Effector memory CD8-positive, alpha-beta T cell (primary cell): ENCODE measurements around the gene MTAP.
A peak's percentile ranks its signal among the peaks of the same experiment; 100 is the strongest.
"Not testable (repeated sequence)": the region's sequence is repeated elsewhere in the genome, so short reads cannot be mapped to it uniquely, and the experiment has no call there.

ENCODE experiments used
- ATAC-seq: fragments of 150-1000 bp; cut with Tn5 transposase; replicated peaks from 2 replicates; pipeline ENCODE4 v1.10.0; 2021; ENCODE audit warnings: mild to moderate bottlenecking, moderate library complexity
- DNase-seq, 3 experiments: peaks; one replicate each; pipeline ENCODE4 v3.0.0; 2021
- H3K27ac Mint-ChIP-seq, 2 donors: one replicate each; pipeline ENCODE4 v1.8.0; 2022; ENCODE audit warnings: mild to moderate bottlenecking in 2 of 2, mixed read lengths in 2 of 2, moderate library complexity in 2 of 2
- H3K27me3 Mint-ChIP-seq, 2 donors: one replicate each; pipeline ENCODE4 v1.8.0; 2022; ENCODE audit warnings: mixed read lengths in 2 of 2
- H3K36me3 Mint-ChIP-seq: one replicate; pipeline ENCODE4 v1.8.0; 2022; ENCODE audit warnings: mild to moderate bottlenecking, moderate library complexity, mixed read lengths; ENCODE audit not compliant: insufficient read depth
- H3K4me1 Mint-ChIP-seq, 2 donors: one replicate each; pipeline ENCODE4 v1.8.0; 2022; ENCODE audit warnings: low read depth in 2 of 2, mixed read lengths in 2 of 2
- H3K4me3 Mint-ChIP-seq, 2 donors: one replicate each; pipeline ENCODE4 v1.8.0; 2022; ENCODE audit warnings: mild to moderate bottlenecking in 2 of 2, mixed read lengths in 2 of 2, moderate library complexity in 2 of 2
- H3K9me3 Mint-ChIP-seq, 2 donors: one replicate each; pipeline ENCODE4 v1.8.0; 2022; ENCODE audit warnings: mixed read lengths in 2 of 2

The MTAP gene

DNA sequence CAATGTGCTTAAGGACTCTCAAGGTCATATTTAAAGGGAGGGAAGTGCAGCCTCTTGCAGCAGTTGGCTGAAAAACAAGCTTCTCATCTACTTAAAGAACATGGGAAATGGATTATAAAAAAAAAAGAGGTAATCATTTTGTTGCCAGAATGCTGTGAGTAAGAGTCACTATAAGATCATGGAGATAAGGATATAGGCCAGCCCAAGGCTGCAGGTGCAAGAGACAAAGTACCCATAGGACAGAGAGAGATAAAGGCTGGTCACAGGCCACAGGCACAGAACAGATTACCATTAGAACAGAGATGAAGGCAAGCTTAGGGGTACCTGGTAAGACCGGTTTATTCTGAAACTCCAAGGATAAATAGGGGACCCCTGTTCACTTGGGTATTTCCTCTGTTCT lies 121.3 kb downstream of the MTAP start:
- H3K4me1 Mint-ChIP-seq, result peaks cover 9 to 18% of the 10 kb centered on the region in 2 donors
- H3K36me3 Mint-ChIP-seq, result no peaks in the 10 kb centered on the region
- H3K27ac Mint-ChIP-seq, result no peak overlapping the region
- H3K9me3 Mint-ChIP-seq, result no peaks in the 10 kb centered on the region
- H3K27me3 Mint-ChIP-seq, result no peaks in the 10 kb centered on the region
- ATAC-seq (no peak), DNase-seq (no peak)
- no peak overlapping the region for H3K4me3 Mint-ChIP-seq

DNA sequence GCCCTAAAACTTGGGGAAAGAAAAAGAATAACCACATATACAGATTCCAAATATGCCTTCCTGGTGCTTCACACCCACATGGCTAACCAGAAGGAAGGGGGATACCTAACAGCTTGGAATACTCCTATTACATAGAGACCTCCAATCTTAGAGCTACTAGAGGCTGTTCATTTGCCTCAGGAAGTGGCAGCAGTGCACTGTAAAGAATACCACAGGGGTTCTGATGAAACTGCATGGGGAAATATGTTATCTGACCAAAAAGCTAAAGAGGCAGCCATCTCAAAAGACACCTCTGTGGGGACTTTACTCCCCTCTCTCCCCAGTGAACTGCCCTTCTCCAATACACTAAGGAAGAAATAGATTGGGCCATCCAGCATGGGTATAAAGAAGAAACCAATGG lies 125.3 kb downstream of the MTAP start:
- Mint-ChIP-seq H3K4me1 (no peaks in the 10 kb centered on the region), H3K36me3 (peaks cover 1% of the 10 kb centered on the region), H3K4me3 (no peak overlapping the region), H3K9me3 (no peaks in the 10 kb centered on the region), H3K27ac (no peak overlapping the region), H3K27me3 (no peaks in the 10 kb centered on the region)
- DNase-seq (no peak), ATAC-seq (no peak)

DNA sequence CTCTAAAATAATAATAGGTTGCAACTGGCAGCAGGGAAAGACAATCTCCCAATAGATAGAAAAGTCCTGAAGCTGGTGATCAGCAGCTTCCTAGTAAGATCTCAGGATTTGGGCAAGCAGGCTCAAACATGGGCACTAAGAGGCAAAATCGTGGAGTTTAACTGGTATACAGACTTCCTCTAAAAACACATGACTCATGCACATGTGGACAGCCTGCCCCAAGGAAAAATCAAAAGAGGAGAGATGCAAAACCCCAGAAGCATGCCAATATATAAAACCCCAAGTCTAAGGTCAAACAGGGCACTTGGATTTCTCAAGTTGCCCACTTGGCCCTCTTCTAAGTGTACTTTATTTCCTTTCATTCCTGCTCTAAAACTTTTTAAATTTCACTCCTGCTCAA lies 129.0 kb downstream of the MTAP start:
- H3K4me3 Mint-ChIP-seq, result no peak overlapping the region
- DNase-seq (no peak), ATAC-seq (no peak)
- no peaks in the 10 kb centered on the region for H3K27me3 Mint-ChIP-seq
- no peaks in the 10 kb centered on the region for H3K9me3 Mint-ChIP-seq
- H3K36me3 Mint-ChIP-seq, result peaks cover 4% of the 10 kb centered on the region
- H3K27ac Mint-ChIP-seq, result no peak overlapping the region
- H3K4me1 Mint-ChIP-seq, result no peaks in the 10 kb centered on the region

DNA sequence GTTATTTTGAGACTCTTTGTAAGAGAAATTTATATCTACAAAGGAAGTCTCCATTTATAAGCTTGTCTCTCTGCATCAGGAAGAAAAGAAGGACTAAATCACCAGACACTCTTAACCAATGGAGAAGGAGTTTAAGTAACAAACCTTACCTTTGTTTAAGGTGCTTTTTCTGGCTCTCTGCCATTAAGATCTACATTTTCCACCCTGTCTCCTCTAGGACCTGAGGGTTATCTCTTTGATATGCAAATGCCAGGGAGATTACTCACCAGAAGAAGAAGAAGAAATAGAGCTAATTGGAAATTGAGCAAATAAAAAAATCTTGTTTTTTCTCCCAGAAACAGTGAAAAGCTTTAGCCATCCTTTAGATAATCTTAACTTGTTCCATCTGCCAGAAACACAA lies 130.8 kb downstream of the MTAP start:
- H3K4me1 Mint-ChIP-seq, result no peaks in the 10 kb centered on the region
- no peaks in the 10 kb centered on the region for H3K27me3 Mint-ChIP-seq
- H3K27ac Mint-ChIP-seq, result no peak overlapping the region
- peaks cover 4% of the 10 kb centered on the region for H3K36me3 Mint-ChIP-seq
- no peak overlapping the region for H3K4me3 Mint-ChIP-seq
- H3K9me3 Mint-ChIP-seq, result no peaks in the 10 kb centered on the region
- DNase-seq (no peak), ATAC-seq (no peak)

DNA sequence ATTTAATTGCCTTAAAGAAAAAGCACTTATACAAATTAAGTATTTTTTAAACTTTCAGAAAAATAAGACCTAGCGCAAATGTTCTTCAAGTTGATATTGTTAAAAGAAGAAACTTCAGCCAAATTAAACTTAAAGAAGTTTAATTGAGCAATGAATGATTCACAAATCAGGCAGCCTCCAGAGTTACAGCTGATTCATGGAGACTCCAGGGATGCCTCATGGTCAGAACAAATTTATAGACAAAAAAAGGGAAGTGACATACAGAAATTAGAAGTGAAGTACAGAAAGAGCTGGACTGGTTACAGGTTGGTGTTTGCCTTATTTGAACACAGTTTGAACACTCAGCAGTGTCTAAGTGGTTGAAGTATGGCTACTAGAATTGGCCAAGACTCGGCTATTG lies 131.4 kb downstream of the MTAP start:
- ATAC-seq (no peak), DNase-seq (no peak)
- Mint-ChIP-seq H3K9me3 (no peaks in the 10 kb centered on the region), H3K4me3 (no peak overlapping the region), H3K4me1 (no peaks in the 10 kb centered on the region), H3K27ac (no peak overlapping the region), H3K27me3 (no peaks in the 10 kb centered on the region), H3K36me3 (peaks cover 4% of the 10 kb centered on the region)

DNA sequence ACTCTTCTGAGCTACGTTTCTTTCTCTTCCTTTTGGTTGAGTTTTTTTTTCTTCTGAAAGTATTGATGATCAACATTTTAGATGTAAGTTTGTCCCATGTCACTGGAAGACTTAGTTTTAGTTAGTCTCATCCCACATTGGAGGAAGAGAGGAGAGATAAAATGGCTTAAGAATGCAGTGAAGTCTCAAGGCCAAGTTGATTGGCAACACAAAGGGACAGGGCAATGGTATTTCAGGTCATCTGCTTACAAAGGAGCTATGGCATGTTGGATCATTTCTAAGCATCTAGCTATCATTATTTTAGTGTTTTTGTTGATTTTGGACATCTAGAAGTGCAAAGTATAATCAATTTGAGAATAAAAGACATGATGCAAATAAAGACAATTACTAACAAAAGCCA lies 133.2 kb downstream of the MTAP start:
- Mint-ChIP-seq H3K9me3 (no peaks in the 10 kb centered on the region), H3K27ac (no peak overlapping the region), H3K36me3 (peaks cover 4% of the 10 kb centered on the region), H3K4me1 (no peaks in the 10 kb centered on the region), H3K4me3 (no peak overlapping the region), H3K27me3 (no peaks in the 10 kb centered on the region)
- DNase-seq (no peak), ATAC-seq (no peak)

GRCh38 chr9:21936161-21936560 lies 133.7 kb downstream of the MTAP start:
- H3K4me3 Mint-ChIP-seq, result no peak overlapping the region
- no peaks in the 10 kb centered on the region for H3K4me1 Mint-ChIP-seq
- DNase-seq, result no peak
- no peak overlapping the region for H3K27ac Mint-ChIP-seq
- peaks cover 0 to under 1% of the 10 kb centered on the region in 2 donors for H3K27me3 Mint-ChIP-seq
- H3K9me3 Mint-ChIP-seq, result no peaks in the 10 kb centered on the region
- no peak for ATAC-seq
- peaks cover 4% of the 10 kb centered on the region for H3K36me3 Mint-ChIP-seq

DNA sequence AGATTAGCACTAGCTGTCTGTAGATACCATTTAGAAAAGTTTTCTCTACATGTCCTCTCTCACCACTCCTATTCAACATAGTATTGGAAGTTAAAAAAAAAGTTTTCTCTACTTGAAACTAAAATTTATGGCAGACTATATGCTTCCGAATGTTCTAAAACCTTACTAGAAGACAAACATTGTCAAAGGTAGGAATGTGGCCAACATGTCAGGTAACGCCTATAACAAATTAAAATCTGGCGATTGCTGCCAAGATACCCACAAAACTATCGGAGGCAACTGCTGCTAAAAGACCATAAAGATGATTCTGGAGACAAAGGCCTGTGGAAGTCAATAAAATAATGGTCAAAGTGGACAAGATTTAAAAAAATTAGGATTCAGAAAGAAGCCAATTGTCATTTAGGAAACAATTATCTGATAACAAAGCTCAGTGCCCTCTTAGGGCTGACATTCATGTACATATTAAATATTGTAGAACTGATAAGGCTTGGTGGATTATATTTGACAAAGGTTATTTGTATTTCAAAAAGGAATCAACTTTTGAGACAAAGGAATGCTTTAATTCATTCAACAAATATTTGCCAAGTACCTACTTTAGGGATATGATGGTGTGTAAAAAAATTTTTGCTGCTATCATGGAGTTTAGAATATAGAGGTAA lies 139.0 kb downstream of the MTAP start:
- no peak overlapping the region for H3K4me3 Mint-ChIP-seq
- no peak overlapping the region for H3K27ac Mint-ChIP-seq
- ATAC-seq (no peak), DNase-seq (no peak)
- H3K9me3 Mint-ChIP-seq, result no peaks in the 10 kb centered on the region
- H3K4me1 Mint-ChIP-seq, result no peaks in the 10 kb centered on the region
- H3K27me3 Mint-ChIP-seq, result peaks cover 21 to 34% of the 10 kb centered on the region in 2 donors
- H3K36me3 Mint-ChIP-seq, result no peaks in the 10 kb centered on the region

DNA sequence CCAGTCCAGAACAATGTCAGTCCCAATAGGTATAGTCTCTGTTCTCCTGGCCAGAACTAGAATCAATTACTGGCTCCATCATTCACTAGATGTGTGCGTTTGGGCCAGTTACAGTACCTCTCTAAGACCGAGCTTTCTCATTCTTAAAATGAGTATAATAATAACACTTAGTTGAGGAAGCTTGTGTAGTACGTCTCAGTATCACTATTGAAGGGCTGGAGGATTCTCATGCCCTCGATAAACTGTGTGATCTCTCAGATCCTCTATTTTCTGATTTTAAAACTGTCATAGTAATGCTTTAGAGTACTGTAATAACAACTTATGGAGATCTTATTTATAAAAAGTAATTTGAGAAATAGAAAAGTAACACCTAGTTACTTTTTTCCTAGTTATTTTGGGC lies 141.0 kb downstream of the MTAP start:
- Mint-ChIP-seq H3K36me3 (no peaks in the 10 kb centered on the region), H3K4me1 (no peaks in the 10 kb centered on the region), H3K4me3 (no peak overlapping the region), H3K27me3 (peaks cover 21 to 34% of the 10 kb centered on the region in 2 donors), H3K9me3 (no peaks in the 10 kb centered on the region), H3K27ac (no peak overlapping the region)
- ATAC-seq (no peak), DNase-seq (no peak)

DNA sequence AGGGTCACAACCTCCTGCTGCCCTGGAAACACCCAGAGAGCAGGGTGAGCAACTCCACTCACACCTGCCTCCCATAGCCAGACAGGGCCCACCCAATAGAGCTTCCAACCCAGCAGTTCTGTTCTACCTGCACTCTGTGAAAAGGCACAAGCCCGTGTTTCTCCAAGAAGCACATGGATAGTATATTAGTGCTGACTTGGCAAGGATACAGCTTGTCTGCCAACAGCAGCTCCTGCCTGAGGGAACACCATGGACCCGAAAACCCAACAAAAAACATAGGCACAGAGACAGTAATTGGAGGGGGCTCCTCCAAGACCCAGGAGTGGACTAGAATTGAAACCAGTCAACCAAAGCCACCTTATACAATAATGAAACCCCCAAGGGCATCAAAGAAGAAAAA lies 143.2 kb downstream of the MTAP start:
- DNase-seq (no peak), ATAC-seq (no peak)
- no peak overlapping the region for H3K4me3 Mint-ChIP-seq
- no peaks in the 10 kb centered on the region for H3K9me3 Mint-ChIP-seq
- no peaks in the 10 kb centered on the region for H3K4me1 Mint-ChIP-seq
- H3K27ac Mint-ChIP-seq, result no peak overlapping the region
- no peaks in the 10 kb centered on the region for H3K36me3 Mint-ChIP-seq
- H3K27me3 Mint-ChIP-seq, result peaks cover 21 to 34% of the 10 kb centered on the region in 2 donors

DNA sequence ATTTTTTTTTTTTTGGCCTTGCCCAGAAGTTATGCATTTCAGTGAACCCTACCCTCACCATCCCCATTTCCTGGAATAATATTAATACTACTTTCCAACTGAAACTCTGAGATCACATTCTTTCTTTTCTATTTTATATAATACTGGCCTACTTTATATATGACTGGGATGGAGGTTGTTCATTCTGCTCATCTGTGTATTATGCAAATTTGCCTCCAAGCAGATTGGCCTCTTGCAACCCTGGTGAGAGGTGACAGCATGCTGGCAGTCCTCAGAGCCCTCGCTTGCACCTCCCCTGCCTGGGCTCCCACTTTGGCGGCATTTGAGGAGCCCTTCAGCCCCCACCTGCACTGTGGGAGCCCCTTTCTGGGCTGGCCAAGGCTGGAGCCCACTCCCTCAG lies 156.4 kb downstream of the MTAP start:
- Mint-ChIP-seq H3K27ac (no peak overlapping the region), H3K4me3 (no peak overlapping the region), H3K36me3 (peaks cover 3% of the 10 kb centered on the region), H3K4me1 (peaks cover 0 to 2% of the 10 kb centered on the region in 2 donors), H3K27me3 (peaks cover 44 to 45% of the 10 kb centered on the region in 2 donors), H3K9me3 (peaks cover 0 to 2% of the 10 kb centered on the region in 2 donors)
- ATAC-seq (no peak), DNase-seq (no peak)

DNA sequence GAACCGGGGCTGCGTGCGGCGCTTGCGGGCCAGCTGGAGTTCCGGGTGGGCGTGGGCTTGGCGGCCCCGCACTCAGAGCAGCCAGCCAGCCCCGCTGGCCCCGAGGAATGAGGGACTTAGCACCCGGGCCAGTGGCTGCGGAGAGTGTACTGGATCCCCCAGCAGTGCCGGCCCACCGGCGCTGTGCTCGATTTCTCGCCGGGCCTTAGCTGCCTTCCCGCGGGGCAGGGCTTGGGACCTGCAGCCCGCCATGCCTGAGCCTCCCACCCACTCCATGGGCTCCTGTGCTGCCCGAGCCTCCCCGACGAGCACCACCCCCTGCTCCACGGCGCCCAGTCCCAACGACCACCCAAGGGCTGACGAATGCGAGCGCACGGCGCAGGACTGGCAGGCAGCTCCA lies 156.8 kb downstream of the MTAP start:
- not testable (repeated sequence) for H3K9me3 Mint-ChIP-seq, H3K27ac Mint-ChIP-seq, H3K36me3 Mint-ChIP-seq, DNase-seq, H3K4me1 Mint-ChIP-seq, H3K4me3 Mint-ChIP-seq, ATAC-seq
- H3K27me3 Mint-ChIP-seq, result peaks cover 48 to 49% of the 10 kb centered on the region in 2 donors

DNA sequence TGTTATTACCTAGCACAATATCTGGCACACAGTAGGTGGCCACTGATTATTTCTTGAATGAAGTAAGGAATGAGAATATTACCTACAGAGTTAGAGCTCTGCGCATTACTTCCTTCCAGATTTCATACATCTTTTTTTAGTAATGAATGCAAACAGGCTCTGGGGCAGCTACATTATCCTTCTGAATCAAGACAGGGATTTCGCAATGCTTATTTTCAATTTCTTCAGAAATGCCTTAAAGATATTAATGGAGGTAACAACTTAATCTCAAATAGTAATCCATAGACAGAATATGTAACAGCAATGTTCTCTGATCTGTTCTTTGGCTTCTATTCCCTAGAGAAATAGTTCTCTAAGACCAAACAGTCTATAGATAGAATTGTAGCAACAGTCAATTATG lies 159.1 kb downstream of the MTAP start:
- DNase-seq (no peak), ATAC-seq (no peak)
- peaks cover 11 to 15% of the 10 kb centered on the region in 2 donors for H3K4me1 Mint-ChIP-seq
- H3K27ac Mint-ChIP-seq, result no peak overlapping the region
- H3K4me3 Mint-ChIP-seq, result no peak overlapping the region
- H3K27me3 Mint-ChIP-seq, result peaks cover 66 to 72% of the 10 kb centered on the region in 2 donors
- peaks cover 9% of the 10 kb centered on the region for H3K36me3 Mint-ChIP-seq
- peaks cover 0 to 2% of the 10 kb centered on the region in 2 donors for H3K9me3 Mint-ChIP-seq

DNA sequence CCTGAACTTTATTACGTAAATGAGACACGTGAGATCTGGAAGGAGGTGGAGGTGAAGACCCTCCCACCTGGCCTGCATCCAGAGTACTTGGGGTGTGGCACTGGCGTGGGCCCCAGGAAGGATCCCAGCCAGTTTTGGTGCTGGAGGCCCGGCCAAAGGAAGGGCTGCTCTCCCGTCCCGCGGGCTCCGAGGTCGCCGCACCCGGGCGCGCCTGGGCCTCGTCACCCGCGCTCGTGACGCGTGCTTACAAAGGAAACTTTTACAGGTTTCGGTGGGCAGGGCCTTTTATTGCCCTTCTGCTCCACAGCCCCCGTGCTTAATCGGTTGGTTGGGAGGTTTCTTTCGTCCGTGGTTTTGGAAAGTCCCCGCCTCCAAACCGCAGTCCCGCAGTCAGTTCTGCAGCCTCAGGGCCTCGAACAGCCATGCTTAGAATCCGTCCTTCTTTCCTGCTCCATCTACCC lies 162.5 kb downstream of the MTAP start:
- Mint-ChIP-seq H3K9me3 (peaks cover 8 to 10% of the 10 kb centered on the region in 2 donors), H3K4me3 (peak overlapping the region; percentile 67 to 79), H3K27ac (peak overlapping the region in 1 of 2 donors; percentile 81), H3K27me3 (peaks cover 96 to 100% of the 10 kb centered on the region in 2 donors), H3K4me1 (peaks cover 20 to 21% of the 10 kb centered on the region in 2 donors), H3K36me3 (peaks cover 24% of the 10 kb centered on the region)
- peak; percentile 81 for ATAC-seq
- DNase-seq, result peak; percentile 45 to 57 (median 51)
